GM18526 (cell line): ENCODE results near the gene PCDH9.

Source experiments
- POLR2A ChIP-seq: IDR thresholded peaks from 3 replicates; pipeline ENCODE4 v1.6.1; 2011; ENCODE audit not compliant: insufficient read length; ENCODE audit errors: extremely low read depth

Gene PCDH9

GRCh38 chr13:66926200-66926850 is 303.8 kb downstream of the PCDH9 start:
- no peak for TF ChIP-seq POLR2A

DNA sequence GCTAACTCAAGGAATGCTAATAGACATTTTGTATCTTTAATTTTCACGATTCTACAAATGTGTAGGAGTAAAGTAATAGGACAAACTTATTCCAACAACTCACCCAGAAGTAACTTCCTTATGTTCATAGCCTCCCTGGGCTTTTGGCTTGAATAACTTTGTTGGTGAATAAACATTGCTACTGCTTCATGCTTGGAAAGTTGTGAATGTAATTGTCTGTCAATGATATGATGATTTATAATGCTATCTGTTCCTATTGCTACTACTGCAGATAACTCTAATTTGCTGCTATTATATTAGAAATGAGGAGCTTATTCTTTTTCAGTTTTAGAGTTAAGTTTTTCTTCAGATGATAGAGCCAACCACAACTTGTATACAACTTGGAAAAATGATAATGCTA is 307.7 kb downstream of the PCDH9 start:
- TF ChIP-seq POLR2A, result no peak

- no peak for TF ChIP-seq POLR2A
Measured at GRCh38 chr13:66921437-66921836, 308.7 kb downstream of the PCDH9 start.

DNA sequence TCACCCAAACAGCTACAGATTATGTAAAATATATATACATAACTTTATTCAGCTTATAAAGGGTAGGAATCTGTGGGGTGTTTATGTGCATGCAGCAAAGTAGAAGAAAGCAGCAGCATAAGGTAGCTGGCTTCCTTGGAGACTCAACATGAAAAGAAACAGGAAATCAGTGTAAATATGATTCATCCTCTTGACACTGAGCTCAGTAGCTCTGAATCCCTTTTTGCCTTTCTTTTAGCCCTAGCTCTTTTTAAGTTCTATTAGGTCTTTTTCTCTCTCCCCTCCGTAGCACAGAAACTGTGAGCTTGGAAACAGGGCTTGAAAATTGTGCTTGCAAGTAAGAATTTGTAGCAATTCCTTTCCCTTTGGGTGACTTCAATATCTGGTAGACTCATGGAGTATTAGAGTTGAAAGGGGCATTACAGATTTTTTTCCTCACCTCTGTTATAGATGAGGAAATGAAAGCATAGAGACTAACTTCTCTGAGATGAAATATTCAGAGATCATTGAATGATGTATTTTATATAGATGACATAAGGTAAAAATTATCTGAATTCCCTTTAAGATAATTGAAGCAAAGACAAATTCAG is 314.4 kb downstream of the PCDH9 start:
- no peak for TF ChIP-seq POLR2A

DNA sequence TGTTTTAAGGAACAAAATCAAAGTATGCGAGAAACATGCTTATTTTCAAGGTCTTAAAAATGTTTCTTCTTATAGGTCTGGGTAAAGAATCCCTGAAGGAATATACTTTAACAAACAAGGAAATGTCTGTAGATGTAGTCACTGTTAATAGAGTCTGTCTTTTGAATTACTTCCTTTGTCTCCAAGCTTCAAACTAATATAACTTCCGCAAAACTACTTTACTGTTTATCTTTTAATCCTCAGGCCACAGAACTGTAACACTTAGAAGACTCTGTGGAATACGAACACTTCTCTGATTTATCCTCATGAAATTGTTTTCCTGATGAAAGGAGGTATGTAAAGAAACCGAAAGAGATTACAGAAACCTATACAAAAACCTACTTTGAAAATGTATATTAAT is 316.0 kb downstream of the PCDH9 start:
- no peak for TF ChIP-seq POLR2A

GRCh38 chr13:66911411-66911939 is 318.7 kb downstream of the PCDH9 start:
- TF ChIP-seq POLR2A, result no peak

DNA sequence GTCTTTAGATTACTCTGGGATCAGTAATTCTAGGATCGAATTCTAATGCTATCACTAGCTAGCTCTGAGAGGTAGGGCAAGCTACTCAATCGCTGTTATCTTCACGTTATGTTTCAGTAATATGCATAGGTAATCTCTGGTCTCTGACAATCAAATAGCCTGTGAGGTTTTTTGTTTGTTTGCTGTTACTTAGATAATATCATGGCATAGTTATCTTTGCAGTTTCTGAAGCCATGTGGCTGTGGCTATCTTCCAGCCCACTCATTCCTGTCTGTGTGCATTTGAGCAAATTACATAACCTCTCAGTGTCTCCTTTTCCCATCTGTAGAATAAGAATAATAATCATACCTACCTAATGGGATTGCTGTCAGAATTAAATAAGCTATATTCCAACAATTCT is 330.2 kb downstream of the PCDH9 start:
- TF ChIP-seq POLR2A, result no peak

DNA sequence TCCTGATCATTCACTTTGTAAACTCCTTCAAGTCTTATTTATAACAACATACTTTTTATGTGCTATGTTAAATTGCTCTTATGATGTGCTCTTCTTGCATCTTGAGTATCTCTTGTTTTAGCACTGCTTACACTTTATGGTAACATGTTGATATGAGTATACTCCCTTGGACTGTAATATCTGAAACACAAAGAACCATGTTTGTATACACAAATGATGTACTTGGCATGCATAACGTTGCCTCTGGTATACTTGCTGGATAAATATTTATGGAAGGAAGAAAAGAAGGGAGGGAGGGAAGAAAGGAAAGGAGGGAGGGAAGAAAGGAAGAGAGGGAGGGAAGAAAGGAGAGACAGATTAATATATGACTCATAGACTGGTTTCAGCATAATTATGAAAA is 333.2 kb downstream of the PCDH9 start:
- no peak for TF ChIP-seq POLR2A

DNA sequence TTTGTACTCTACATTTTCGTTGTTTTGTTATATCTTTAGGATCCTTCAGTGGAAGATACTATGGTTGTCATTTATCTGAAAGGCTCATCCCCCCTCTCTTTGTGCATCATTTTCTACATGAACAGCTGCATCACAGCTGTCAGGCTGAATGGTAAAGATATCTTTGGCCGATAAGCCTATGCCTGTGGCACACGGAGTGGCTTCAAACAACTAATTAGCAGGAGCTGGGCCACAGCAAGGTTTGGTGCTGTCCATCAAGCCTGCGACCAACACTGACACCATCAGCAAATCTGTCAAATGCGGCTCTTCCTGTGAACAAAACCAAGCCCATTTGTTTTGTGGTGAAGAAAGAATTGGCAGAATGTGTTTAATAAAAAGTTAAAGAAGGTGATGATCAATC is 334.4 kb downstream of the PCDH9 start:
- no peak for TF ChIP-seq POLR2A

DNA sequence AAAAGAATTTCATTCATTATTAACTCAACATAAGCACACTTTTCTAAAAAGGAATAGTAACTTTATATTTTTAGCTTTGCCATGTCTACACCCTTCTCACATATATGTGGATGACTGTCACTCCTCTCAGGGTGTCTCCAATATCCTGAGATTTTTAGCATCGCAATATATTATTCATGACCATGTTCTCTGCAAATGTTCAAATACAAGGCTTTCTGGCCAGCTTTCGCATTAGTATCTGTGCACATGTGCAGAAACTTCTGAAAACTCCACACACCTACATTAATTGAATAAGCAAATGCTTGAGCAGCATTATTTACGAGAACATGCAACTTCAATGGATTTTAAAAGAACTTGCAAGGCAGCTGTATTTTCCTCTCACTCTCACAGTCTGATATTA is 334.8 kb downstream of the PCDH9 start:
- no peak for TF ChIP-seq POLR2A

DNA sequence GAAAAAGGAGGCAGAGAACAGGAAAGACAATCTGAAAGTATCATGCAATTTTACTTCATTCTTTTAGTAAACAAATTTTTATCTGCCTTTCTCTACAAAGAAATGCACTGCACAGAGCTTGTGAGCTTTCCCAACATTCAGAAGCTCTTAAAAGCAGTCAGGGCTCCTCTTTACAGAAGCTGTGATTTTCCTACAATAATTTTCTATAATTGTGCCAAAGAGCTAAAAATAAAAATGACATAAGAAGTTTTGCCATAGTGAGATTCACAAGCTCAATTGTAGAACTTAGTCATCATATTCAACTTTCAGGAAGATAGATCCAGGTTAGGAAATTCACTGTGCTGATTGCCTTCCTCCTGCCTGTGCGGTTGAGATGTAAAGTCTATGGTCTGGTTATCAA is 341.4 kb downstream of the PCDH9 start:
- TF ChIP-seq POLR2A, result no peak

DNA sequence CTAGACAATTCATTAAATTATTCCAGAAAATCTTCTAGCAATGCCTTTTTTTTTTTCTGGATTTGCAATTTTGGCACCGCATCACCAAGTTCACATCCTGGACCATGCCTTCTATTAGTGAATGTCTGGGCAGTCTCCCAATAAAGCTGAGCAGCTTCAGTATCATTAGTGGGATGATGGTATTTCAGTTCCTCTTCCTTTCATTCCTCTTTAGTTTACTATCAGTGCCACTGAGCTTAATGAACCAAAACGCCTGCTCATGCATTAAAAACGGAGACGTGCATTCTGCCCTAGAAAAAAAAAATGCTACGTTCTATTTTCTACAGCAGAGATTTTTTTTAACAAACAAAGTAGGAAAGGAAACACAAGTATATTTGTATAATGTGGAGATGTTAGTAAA is 343.0 kb downstream of the PCDH9 start:
- TF ChIP-seq POLR2A, result no peak

- TF ChIP-seq POLR2A, result no peak
Measured at GRCh38 chr13:66886264-66886663, 343.9 kb downstream of the PCDH9 start.

- no peak for TF ChIP-seq POLR2A
Measured at GRCh38 chr13:66879988-66880387, 350.1 kb downstream of the PCDH9 start.

DNA sequence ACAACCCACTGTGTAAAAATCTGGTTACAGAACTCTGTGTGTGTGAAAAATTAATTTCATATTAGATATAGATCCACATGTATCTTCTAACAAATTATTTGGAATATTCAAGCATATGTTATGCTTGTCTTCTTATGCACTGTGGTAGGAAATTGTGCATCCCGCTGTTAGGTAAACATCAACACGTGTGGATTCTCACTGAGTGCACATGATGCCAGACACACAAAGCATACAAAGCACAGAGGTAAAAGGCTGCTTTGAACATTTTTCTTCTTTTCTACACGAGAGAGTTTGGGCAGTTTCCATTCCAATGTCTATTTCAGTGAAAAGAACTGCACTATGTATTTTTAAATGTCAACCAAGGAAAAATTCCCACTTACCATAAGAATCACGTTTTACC is 354.9 kb downstream of the PCDH9 start:
- TF ChIP-seq POLR2A, result no peak

DNA sequence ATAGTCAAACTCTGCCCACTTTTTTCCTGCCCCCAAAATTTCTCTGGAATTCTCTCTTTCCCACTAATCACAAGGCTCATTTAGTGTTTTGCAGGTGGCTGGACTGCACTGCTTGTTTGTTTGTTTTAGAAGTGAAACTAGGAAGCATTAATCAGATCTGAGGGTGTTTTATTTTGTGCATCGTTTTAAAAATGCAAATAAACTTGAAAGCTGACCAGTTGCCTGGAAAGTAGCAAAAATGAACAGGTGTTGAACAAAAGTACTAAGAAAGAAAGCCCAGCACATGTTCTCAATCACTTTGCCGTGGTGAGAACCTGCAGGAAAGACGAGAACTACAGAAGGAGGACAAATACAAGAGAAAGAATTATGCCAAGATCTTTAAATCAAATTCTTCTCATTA is 365.5 kb downstream of the PCDH9 start:
- no peak for TF ChIP-seq POLR2A

DNA sequence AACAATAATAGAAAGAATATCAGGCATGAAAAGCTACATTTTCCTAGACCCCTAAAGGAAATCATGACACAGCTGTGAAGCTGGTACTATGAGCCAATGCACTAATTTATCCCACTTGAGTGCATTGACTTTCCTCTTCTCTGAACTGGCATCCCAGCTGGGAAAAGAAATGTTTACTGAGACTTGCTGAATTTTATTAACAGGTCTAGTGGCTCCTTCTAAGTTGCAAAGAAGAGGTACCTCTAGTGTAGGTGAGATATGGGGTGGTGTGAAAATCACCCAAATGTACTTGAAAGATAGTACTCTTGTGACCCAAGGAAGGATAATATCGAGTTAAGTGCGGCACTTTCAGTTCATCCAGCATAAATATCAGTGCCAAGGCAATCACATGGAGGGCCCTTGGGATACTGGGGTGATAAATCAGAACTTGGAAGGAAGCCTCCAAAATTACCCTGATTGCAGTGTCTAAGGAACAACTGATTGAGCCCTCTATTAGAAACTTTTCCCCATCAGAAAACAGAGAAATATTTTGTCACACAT is 369.2 kb downstream of the PCDH9 start:
- no peak for TF ChIP-seq POLR2A
